GM12864 (cell line): ENCODE measurements around the gene LTO1.
A peak's percentile ranks its signal among the peaks of the same experiment; 100 is the strongest.

Source experiments
- DNase-seq: peaks from one replicate; pipeline ENCODE4 v3.0.0-alpha.2; 2011; ENCODE audit warnings: low read depth
- H3K4me3 ChIP-seq: 2 replicates; pipeline ENCODE4 v1.5.1; 2011; ENCODE audit warnings: mild to moderate bottlenecking, low read depth, low read length, control low read depth
- TF ChIP-seq, protein P1 (sequence below): IDR thresholded peaks from 2 replicates; pipeline ENCODE4 v1.5.1; 2011; ENCODE audit warnings: low read depth, mild to moderate bottlenecking, moderate library complexity, low read length, control low read depth, inconsistent platforms; ENCODE audit errors: missing control alignments

The LTO1 gene

DNA sequence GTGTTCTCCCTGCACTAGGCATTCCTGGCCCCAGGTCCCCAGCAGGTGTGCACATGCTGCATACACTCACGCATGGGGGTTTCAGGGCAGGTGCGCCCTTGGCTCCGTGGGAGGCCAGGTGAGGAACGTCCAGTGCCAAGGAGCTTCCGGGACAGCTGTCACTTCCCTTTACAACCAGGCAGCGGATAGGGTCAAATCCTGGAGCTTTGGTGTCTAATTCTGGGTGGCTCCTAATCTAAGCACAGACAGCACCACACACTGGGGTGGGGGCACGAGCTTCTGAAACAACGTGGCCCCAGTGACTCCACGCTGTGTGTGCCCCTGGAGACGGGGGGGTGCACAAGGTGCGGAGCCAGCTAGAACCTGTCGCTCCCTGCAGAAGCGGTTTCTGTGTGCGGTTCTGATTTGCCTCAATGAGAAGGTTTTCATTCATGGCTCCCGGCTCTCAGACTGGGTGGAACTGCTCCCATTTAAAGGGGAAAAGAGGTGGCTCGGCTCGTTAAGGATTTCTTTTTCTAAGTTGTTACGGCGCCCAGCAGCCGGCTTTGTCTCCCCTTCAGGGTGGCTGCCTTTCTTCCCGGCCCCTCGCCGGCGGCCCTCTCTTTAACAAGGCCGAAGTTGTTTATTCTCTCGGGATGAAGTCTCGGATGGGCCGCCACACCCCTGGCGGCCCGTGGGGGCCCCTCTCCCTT, 29.2 kb downstream of the LTO1 start:
- no peak for DNase-seq
- TF ChIP-seq, protein P1, sequence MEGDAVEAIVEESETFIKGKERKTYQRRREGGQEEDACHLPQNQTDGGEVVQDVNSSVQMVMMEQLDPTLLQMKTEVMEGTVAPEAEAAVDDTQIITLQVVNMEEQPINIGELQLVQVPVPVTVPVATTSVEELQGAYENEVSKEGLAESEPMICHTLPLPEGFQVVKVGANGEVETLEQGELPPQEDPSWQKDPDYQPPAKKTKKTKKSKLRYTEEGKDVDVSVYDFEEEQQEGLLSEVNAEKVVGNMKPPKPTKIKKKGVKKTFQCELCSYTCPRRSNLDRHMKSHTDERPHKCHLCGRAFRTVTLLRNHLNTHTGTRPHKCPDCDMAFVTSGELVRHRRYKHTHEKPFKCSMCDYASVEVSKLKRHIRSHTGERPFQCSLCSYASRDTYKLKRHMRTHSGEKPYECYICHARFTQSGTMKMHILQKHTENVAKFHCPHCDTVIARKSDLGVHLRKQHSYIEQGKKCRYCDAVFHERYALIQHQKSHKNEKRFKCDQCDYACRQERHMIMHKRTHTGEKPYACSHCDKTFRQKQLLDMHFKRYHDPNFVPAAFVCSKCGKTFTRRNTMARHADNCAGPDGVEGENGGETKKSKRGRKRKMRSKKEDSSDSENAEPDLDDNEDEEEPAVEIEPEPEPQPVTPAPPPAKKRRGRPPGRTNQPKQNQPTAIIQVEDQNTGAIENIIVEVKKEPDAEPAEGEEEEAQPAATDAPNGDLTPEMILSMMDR = no peak
- H3K4me3 ChIP-seq = no peak overlapping the region

DNA sequence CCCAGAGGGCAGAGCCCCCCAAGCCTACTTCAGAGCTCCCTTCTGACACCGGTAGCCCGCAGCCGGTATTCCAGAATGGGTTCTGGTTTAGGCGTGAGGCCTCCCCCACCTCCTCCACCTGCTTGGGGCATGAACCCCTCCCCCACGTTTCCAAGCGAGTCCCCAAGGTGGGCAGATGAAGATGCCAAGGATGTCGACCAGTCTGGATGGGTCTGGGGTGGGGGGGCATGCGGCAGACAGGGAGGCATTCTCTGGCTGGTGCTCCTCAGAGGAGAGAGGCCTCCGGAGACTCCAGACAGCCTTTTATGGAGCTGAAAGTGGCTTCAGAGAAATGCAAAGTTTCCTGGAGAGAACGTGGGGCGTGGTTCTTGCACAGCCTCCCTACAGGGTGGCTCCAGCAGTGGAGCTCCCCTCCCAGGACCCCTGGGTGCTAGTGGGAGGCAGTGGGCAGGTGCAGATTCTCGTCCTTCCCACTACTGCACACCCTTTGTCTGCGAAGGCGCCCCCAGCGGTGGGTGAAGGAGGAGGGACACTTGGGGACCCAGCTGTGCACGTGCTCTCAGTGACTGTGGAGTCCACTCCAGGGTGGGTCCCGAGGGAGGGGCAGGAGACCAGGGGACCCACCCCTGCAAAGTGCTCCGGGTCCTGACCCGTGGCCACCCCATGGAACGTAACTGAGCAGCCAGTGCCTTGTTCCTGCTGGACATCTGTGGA, 30.0 kb downstream of the LTO1 start:
- TF ChIP-seq, protein P1 = no peak
- H3K4me3 ChIP-seq = no peak overlapping the region
- DNase-seq = no peak

DNA sequence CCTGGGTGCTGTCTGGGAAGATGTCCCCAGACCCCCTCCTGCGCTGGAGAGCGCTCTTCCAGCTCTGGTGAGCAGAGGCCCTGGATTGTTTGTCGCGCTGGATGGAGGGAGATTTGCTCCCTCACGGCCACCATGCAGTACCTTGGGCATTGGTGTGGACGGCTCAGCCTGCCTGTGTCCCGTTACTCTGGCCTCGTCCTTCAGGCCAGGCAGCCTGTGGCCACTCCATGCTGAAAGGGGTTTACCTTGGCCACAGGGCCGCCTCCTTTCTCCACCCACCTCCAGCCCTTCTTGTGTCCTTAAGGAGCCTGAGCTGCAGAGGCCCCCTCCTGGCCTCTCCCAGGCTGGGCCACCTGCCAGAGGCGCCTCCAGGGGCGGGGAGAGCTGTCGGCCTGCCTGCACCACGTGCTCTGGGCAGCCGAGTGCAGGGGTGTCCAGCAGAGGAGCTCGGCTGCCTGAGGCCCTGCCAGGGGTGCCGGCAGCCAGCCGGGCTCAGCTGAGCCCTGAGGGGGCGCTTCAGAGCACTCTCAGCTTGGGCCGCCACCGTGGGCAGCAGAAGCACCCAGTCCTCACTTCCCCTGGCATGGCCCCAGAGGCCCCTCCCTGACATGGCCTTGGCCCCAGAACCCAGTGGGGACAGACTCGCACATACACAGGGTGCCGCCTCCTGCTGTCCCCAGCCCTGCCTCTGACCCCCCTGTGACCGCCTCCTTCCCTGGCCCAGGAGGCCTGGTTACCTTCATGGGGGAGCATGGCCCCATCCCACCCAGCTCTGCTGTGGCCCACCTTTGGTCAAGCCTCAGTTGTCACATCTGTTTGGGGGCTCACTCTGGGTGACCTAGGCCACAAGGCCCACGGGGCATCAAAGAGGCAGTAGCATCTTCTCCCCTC, 30.8 kb downstream of the LTO1 start:
- DNase-seq = no peak
- H3K4me3 ChIP-seq = no peak overlapping the region
- TF ChIP-seq, protein P1 = no peak

DNA sequence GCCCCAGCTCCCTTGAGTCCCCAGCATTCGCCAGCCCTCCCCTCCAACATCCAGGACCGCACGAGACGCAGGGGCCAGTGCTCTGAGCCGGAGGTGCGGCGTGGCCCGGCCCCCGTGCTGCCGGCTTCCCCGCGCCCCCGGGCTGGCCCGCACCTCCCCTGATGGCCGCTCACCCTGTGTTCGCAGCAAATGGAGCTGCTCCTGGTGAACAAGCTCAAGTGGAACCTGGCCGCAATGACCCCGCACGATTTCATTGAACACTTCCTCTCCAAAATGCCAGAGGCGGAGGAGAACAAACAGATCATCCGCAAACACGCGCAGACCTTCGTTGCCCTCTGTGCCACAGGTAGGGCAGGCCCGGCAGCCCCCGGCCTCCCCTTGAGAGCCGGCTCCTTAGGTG, 31.5 kb downstream of the LTO1 start:
- no peak overlapping the region for H3K4me3 ChIP-seq
- DNase-seq = no peak
- TF ChIP-seq, protein P1 = no peak

DNA sequence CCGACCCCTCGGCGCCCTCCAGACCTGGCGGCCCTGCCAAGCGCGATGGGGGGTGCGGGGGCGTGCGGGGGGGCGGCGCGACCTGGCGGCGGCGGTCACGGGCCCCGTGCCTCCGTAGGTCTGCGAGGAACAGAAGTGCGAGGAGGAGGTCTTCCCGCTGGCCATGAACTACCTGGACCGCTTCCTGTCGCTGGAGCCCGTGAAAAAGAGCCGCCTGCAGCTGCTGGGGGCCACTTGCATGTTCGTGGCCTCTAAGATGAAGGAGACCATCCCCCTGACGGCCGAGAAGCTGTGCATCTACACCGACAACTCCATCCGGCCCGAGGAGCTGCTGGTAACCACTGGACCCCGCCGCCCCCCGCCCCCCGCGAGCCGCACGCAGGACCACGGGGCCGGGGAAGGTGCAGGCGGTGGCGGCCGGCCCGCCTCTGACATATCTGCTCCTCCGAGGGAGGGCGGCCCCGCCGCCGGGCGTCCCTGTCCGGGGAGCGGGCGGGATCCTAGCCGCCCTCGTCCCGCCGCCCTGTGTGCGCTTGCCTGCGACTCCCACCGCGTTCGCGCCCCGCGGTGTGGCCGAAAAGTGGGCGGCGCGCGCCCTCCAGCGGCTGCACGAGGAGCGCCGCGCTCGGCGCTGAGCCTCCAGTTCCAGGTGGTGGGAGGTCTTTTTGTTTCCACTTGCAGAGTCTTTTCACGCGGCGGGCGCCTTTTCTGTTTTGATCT, 32.1 kb downstream of the LTO1 start:
- peak; percentile 26 for DNase-seq
- H3K4me3 ChIP-seq = peak overlapping the region; percentile 55
- TF ChIP-seq, protein P1 = peak; percentile 86

DNA sequence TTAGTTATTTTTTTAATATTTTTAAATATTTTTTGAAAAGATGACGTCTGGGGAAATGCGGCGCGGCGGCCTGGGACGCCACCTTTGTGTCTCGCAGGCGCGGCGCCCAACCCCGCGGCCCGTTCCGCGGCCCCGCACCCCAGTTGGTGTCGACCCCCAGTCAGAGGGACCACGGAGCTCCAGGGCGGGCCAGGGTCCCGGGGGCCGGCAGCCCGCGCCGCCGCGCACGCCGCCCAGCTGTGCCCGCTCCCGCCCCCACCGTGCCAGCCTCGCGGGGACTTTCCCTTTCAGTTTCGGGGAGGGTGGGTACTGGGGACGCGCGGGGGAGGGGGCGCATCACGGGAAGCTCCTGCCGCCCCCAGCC, 32.6 kb downstream of the LTO1 start:
- no peak for DNase-seq
- H3K4me3 ChIP-seq = peak overlapping the region; percentile 55
- TF ChIP-seq, protein P1 = no peak
